Measurements from ENCODE around the gene COL18A1. TPM values are rescaled to one million over a fixed set of nuclear protein-coding genes. Genes with fewer than 3 reads are reported as not detected.

The COL18A1 gene
- total RNA-seq, 1 donor from 2014 or later = 9.2 TPM

DNA sequence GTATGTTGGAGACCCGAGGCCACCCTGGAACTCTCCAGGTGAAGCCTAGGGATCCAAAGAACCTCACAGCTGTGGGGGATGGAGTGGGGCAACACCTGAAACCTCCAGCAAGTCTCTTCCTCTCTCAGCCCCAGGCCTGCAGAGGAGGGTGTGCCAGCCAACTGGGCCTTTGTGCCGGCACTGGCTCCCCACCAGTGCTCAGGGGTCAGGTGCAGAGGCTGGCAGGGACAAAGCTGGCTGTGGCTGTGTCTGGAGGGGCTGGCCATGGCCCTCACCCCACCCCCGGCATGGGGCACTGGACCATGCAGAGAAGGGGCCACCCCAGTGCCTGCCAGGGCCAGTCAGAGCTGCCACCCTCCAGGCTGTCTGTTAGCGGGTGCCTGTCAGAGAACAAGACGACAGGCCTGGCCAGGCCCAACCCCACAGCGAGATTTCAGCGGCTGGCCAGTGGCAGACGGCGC lies 3.9 kb downstream of the COL18A1 start:
- FAIRE-seq (no peak), DNase-seq (ENCODE audit: low read depth) (no peak)
- Histone ChIP-seq H3K4me3 (ENCODE audit: low read depth, low read length) (no peak overlapping the region), H3K36me3 (ENCODE audit: control insufficient read depth, insufficient read depth, low read length) (no peaks in the 10 kb centered on the region), H3K27me3 (ENCODE audit: control insufficient read depth, insufficient read depth, low read length) (no peaks in the 10 kb centered on the region)
- TF ChIP-seq, protein P1, sequence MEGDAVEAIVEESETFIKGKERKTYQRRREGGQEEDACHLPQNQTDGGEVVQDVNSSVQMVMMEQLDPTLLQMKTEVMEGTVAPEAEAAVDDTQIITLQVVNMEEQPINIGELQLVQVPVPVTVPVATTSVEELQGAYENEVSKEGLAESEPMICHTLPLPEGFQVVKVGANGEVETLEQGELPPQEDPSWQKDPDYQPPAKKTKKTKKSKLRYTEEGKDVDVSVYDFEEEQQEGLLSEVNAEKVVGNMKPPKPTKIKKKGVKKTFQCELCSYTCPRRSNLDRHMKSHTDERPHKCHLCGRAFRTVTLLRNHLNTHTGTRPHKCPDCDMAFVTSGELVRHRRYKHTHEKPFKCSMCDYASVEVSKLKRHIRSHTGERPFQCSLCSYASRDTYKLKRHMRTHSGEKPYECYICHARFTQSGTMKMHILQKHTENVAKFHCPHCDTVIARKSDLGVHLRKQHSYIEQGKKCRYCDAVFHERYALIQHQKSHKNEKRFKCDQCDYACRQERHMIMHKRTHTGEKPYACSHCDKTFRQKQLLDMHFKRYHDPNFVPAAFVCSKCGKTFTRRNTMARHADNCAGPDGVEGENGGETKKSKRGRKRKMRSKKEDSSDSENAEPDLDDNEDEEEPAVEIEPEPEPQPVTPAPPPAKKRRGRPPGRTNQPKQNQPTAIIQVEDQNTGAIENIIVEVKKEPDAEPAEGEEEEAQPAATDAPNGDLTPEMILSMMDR (IDR thresholded peaks at IDR 0.05; ENCODE audit: insufficient read depth, low read length, severe bottlenecking) = no peak

GRCh38 chr21:45409466-45410150 lies 4.6 kb downstream of the COL18A1 start:
- Histone ChIP-seq H3K27me3 (ENCODE audit: control insufficient read depth, insufficient read depth, low read length) (no peaks in the 10 kb centered on the region), H3K36me3 (ENCODE audit: control insufficient read depth, insufficient read depth, low read length) (no peaks in the 10 kb centered on the region), H3K4me3 (ENCODE audit: low read depth, low read length) (no peak overlapping the region)
- TF ChIP-seq, protein P1 (IDR thresholded peaks at IDR 0.05; ENCODE audit: insufficient read depth, low read length, severe bottlenecking) = no peak
- DNase-seq (ENCODE audit: low read depth) (peak; percentile 83), FAIRE-seq (peak; percentile 23)

- TF ChIP-seq, protein P1 (IDR thresholded peaks at IDR 0.05; ENCODE audit: insufficient read depth, low read length, severe bottlenecking) = no peak
- no peak for FAIRE-seq
- DNase-seq (ENCODE audit: low read depth) = no peak
- H3K27me3 ChIP-seq (ENCODE audit: control insufficient read depth, insufficient read depth, low read length) = no peaks in the 10 kb centered on the region
- H3K4me3 ChIP-seq (ENCODE audit: low read depth, low read length) = no peak overlapping the region
- no peaks in the 10 kb centered on the region for H3K36me3 ChIP-seq (ENCODE audit: control insufficient read depth, insufficient read depth, low read length)
Observed at GRCh38 chr21:45410151-45410864, 5.3 kb downstream of the COL18A1 start.

DNA sequence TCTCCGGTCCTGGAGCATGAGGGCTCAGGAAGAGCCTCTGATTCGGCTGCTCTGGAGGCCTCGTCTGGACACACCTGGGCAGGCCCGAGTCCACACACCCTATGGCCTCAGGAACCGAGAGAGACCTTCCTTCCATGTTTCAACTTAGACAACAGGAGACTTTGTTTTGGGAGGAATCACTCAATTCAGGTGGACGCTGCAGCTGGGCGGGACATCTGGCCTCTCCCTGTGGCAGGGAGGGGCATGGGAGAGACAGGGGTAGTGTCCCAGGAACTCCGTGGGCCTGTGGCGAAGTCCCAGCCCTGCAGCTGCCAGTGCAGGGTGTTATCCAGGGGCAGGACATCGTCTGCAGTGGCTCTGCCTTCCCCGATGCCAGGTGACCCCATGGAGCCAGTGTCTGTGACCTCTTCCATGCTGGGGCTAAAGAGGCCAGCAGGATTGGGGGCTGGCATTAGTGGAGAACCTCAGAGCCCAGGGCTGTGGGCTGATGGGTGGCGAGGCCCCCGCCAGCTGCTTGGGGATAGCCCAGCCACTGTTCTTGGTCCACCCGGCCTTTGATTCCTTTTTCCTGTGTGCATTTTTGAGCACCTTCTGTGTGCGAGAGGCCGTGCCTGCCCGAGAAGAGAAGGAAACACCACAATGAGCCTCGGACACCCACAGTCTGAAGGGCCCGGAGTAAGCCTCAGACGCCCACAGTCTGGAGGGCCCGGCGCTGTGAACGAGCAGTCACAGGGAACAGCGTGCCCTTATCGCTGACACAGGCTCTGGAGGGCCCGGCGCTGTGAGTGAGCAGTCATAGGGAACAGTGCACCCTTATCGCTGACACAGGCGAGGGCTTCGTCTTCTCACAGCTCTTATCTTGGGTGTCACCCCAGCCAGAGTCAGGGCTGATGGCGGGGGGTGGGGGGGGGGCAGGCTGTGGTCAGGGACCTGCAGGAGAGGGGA lies 6.2 kb downstream of the COL18A1 start:
- H3K27me3 ChIP-seq (ENCODE audit: control insufficient read depth, insufficient read depth, low read length) = no peaks in the 10 kb centered on the region
- DNase-seq (ENCODE audit: low read depth) = no peak
- H3K36me3 ChIP-seq (ENCODE audit: control insufficient read depth, insufficient read depth, low read length) = no peaks in the 10 kb centered on the region
- TF ChIP-seq, protein P1 (IDR thresholded peaks at IDR 0.05; ENCODE audit: insufficient read depth, low read length, severe bottlenecking) = no peak
- FAIRE-seq = peak; percentile 47
- no peak overlapping the region for H3K4me3 ChIP-seq (ENCODE audit: low read depth, low read length)

DNA sequence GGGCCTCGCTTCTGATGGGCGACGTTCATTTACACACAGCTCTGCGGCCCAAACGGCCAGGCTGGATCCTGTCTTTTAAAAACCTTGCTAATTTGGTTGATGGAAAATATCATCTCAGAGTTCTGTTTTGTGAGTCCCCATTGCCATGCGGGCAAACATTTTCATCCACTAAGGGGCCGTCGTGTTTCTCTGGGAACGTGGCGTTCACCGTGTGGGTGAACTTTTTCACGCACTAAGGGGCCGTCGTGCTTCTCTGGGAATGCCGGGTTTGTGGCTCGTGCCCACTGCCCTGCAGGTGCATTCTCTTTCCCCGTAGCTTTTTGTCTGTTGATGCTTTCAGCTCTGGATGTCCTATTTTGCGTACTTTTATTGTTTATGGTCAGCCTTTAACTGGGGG lies 6.8 kb downstream of the COL18A1 start:
- no peak for FAIRE-seq

More for the DNA sequence above, 6.8 kb downstream of the COL18A1 start:
- no peaks in the 10 kb centered on the region for H3K27me3 ChIP-seq (ENCODE audit: control insufficient read depth, insufficient read depth, low read length)
- TF ChIP-seq, protein P1 (IDR thresholded peaks at IDR 0.05; ENCODE audit: insufficient read depth, low read length, severe bottlenecking) = no peak
- DNase-seq (ENCODE audit: low read depth) = no peak
- H3K4me3 ChIP-seq (ENCODE audit: low read depth, low read length) = no peak overlapping the region
- H3K36me3 ChIP-seq (ENCODE audit: control insufficient read depth, insufficient read depth, low read length) = no peaks in the 10 kb centered on the region

All from bronchial epithelial cell (primary cell).